Neutrophil (primary cell): ENCODE measurements around the gene OIP5.
"Not testable (repeated sequence)": the region's sequence is repeated elsewhere in the genome, so short reads cannot be mapped to it uniquely, and the experiment has no call there.

Experiments used
- H3K27ac ChIP-seq: fragments of 200-600 bp; sonication (generic); 2 replicates; pipeline ENCODE4 v1.5.1; 2016; ENCODE audit warnings: mild to moderate bottlenecking, moderate library complexity
- H3K27me3 ChIP-seq: fragments of 200-600 bp; sonication (generic); 2 replicates; pipeline ENCODE4 v1.6.0; 2016; ENCODE audit warnings: mild to moderate bottlenecking
- H3K36me3 ChIP-seq: fragments of 200-600 bp; sonication (generic); 2 replicates; pipeline ENCODE4 v1.5.1; 2017
- H3K4me1 ChIP-seq, 2 experiments: fragments of 200-600 bp in 1 of 2; sonication (generic) in 1 of 2; 1 replicate in 1 of 2; 2 replicates in 1 of 2; pipeline versions ENCODE4 v1.5.1 to v1.6.1; 2013 to 2016; ENCODE audit warnings: low read depth in 1 of 2, low read length in 1 of 2, mild to moderate bottlenecking in 1 of 2, moderate library complexity in 1 of 2; ENCODE audit not compliant: control insufficient read depth in 1 of 2, insufficient read depth in 1 of 2
- H3K4me3 ChIP-seq, 2 experiments: fragments of 200-600 bp in 1 of 2; sonication (generic) in 1 of 2; 1 replicate in 1 of 2; 2 replicates in 1 of 2; pipeline ENCODE4 v1.5.1; 2013 to 2016; ENCODE audit warnings: low read depth in 1 of 2, low read length in 1 of 2, mild to moderate bottlenecking in 1 of 2, moderate library complexity in 1 of 2
- H3K9me3 ChIP-seq: fragments of 200-600 bp; sonication (generic); 2 replicates; pipeline ENCODE4 v1.5.1; 2016
- CTCF ChIP-seq: fragments of 200-600 bp; sonication (generic); IDR thresholded peaks from 2 replicates; pipeline ENCODE4 v1.5.1; 2016; ENCODE audit warnings: antibody characterized with exemption

Gene OIP5

GRCh38 chr15:41323611-41324010 lies 8.8 kb downstream of the OIP5 start:
- Histone ChIP-seq H3K36me3 (peaks cover 5% of the 10 kb centered on the region), H3K4me1 (no peaks in the 10 kb centered on the region), H3K27ac (no peak overlapping the region), H3K4me3 (no peak overlapping the region), H3K9me3 (no peaks in the 10 kb centered on the region), H3K27me3 (no peaks in the 10 kb centered on the region)
- no peak for TF ChIP-seq CTCF

GRCh38 chr15:41320805-41321330 lies 11.5 kb downstream of the OIP5 start:
- H3K36me3 ChIP-seq, H3K4me1 ChIP-seq, H3K9me3 ChIP-seq, H3K27me3 ChIP-seq, H3K4me3 ChIP-seq, H3K27ac ChIP-seq: not testable (repeated sequence)

GRCh38 chr15:41309226-41309905 lies 23.0 kb downstream of the OIP5 start:
- no peak overlapping the region for H3K4me3 ChIP-seq
- H3K36me3 ChIP-seq = peaks cover 41% of the 10 kb centered on the region
- no peaks in the 10 kb centered on the region for H3K27me3 ChIP-seq
- H3K27ac ChIP-seq = no peak overlapping the region
- no peak for TF ChIP-seq CTCF
- H3K4me1 ChIP-seq = no peaks in the 10 kb centered on the region
- no peaks in the 10 kb centered on the region for H3K9me3 ChIP-seq

DNA sequence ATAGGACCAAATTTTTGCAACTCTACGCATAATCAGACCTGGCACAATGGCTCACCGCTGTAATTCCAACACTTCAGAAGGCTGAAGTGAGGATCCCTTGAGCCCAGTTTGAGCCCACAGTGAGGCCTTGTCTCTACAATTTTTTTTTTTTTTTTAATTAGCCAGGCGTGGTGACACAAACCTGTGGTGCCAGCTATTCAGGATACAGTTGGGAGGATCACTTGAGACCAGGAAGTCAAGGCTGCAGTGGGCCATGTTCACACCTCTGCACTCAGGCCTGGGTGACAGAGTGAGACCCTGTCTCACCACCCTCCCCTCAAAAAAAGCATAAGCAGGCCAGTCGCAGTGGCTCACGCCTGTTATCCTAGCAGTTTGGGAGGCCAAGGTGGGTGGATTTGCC lies 24.7 kb downstream of the OIP5 start:
- Histone ChIP-seq H3K36me3 (peaks cover 31% of the 10 kb centered on the region), H3K4me3 (no peak overlapping the region), H3K9me3 (no peaks in the 10 kb centered on the region), H3K4me1 (no peaks in the 10 kb centered on the region), H3K27ac (no peak overlapping the region), H3K27me3 (no peaks in the 10 kb centered on the region)
- TF ChIP-seq CTCF = no peak

GRCh38 chr15:41304149-41304770 lies 28.1 kb downstream of the OIP5 start:
- Histone ChIP-seq H3K36me3 (peaks cover 14% of the 10 kb centered on the region), H3K27ac (no peak overlapping the region), H3K27me3 (no peaks in the 10 kb centered on the region), H3K9me3 (no peaks in the 10 kb centered on the region), H3K4me3 (no peak overlapping the region), H3K4me1 (no peaks in the 10 kb centered on the region)
- no peak for TF ChIP-seq CTCF

DNA sequence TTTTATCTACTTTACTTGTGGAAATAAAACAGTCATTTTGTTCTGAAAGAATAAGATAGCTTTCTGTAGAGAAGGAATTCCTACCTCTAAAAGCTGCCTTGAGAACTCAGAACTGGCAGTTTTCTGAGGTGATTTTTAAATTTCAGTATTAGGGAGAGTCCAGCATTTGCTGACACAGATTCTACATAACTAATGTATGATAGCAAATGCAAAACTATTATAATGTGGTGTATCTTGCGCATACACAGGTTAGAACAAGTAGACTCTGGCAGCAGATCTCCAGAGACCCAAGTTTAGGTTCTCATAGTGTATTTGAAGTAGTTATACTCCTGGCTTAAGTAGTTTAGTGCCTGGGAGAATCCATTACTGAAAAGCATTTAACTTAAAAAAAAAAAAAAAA lies 30.8 kb downstream of the OIP5 start:
- Histone ChIP-seq H3K27me3 (no peaks in the 10 kb centered on the region), H3K4me3 (no peak overlapping the region), H3K36me3 (peaks cover 36% of the 10 kb centered on the region), H3K4me1 (no peaks in the 10 kb centered on the region), H3K27ac (no peak overlapping the region), H3K9me3 (no peaks in the 10 kb centered on the region)
- no peak for TF ChIP-seq CTCF

DNA sequence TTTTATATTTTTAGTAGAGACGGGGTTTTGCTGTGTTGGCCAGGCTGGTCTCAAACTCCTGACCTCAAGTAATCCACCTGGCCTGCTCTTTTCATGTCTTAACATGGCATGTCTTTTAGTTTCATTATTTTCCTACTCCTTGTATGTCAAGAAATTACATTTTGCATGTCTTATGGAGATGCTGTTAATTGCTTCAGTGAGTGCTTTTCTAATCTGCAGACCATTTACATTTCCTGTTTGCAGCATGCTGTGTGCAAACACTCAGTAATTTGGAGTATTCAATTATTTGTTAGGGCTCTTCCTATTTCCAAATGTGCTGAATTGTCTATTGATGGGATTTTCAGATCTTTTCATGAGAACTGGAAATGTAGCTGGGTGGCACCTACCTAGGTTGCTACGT lies 31.3 kb downstream of the OIP5 start:
- not testable (repeated sequence) for H3K4me3 ChIP-seq, H3K27me3 ChIP-seq, H3K4me1 ChIP-seq, H3K27ac ChIP-seq, H3K9me3 ChIP-seq
- peaks cover 36% of the 10 kb centered on the region for H3K36me3 ChIP-seq
